Naive thymus-derived CD8-positive, alpha-beta T cell (primary cell): ENCODE measurements around the gene FGFBP1. TPM values are rescaled to one million over a fixed set of nuclear protein-coding genes. Genes with fewer than 3 reads are reported as not detected.

Experiments
- ATAC-seq, 2 donors: fragments of 150-1000 bp; cut with Tn5 transposase in 1 of 2; sonication (Bioruptor Pico), chemical (Tn5 transposase) in 1 of 2; 1 replicate in 1 of 2; 2 replicates in 1 of 2; pipeline ENCODE4 v1.10.0; 2021; ENCODE audit warnings: mild to moderate bottlenecking in 2 of 2, moderate library complexity in 2 of 2
- POLR2A ChIA-PET: fragments of 350-600 bp; sonication (Branson Sonifier 250); formaldehyde crosslinking; loops from one replicate; lab custom pipeline; 2021; ENCODE audit warnings: antibody characterized with exemption; lab: Charles Lee
- DNase-seq, 10 donors: peaks; one replicate each; pipeline versions ENCODE4 v3.0.0 to v3.0.0-alpha.2; 2020 to 2022
- H3K27ac Mint-ChIP-seq, 10 donors: one replicate each; pipeline ENCODE4 v1.8.0; 2020 to 2022; ENCODE audit warnings: mild to moderate bottlenecking in 10 of 10, mixed read lengths in 10 of 10, moderate library complexity in 4 of 10, inconsistent platforms in 1 of 10
- H3K27me3 Mint-ChIP-seq, 5 donors: one replicate each; pipeline ENCODE4 v1.8.0; 2021 to 2022; ENCODE audit warnings: mixed read lengths in 5 of 5
- H3K36me3 Mint-ChIP-seq, 3 donors: one replicate each; pipeline ENCODE4 v1.8.0; 2020 to 2022; ENCODE audit warnings: mixed read lengths in 3 of 3, mild to moderate bottlenecking in 2 of 3, inconsistent platforms in 1 of 3
- H3K4me1 Mint-ChIP-seq, 4 donors: one replicate each; pipeline ENCODE4 v1.8.0; 2021 to 2022; ENCODE audit warnings: mixed read lengths in 4 of 4
- H3K4me3 Mint-ChIP-seq, 10 donors: one replicate each; pipeline ENCODE4 v1.8.0; 2020 to 2022; ENCODE audit warnings: mild to moderate bottlenecking in 10 of 10, mixed read lengths in 10 of 10, moderate library complexity in 6 of 10, inconsistent platforms in 1 of 10
- H3K9me3 Mint-ChIP-seq, 9 donors: one replicate each; pipeline ENCODE4 v1.8.0; 2020 to 2022; ENCODE audit warnings: mixed read lengths in 9 of 9, mild to moderate bottlenecking in 3 of 9, inconsistent platforms in 1 of 9, moderate library complexity in 1 of 9
- polyA plus RNA-seq, 3 donors: library from polyadenylated mRNA; unstranded; fragments of 300-500 nt; fragmentation: Illumina TruSeq; gene quantifications; one replicate each; pipeline ENCODE4 v1.2.3, GENCODE V29; 2021
- total RNA-seq, 8 experiments: library from RNA in 2 of 8; stranded (reverse) in 2 of 8; gene quantifications; one replicate each; pipeline ENCODE4 v1.2.3 and lab custom pipeline; 2021 to 2026

The FGFBP1 gene
- total and polyA plus RNA-seq, 5 experiments from 2014 or later, result not detected

DNA sequence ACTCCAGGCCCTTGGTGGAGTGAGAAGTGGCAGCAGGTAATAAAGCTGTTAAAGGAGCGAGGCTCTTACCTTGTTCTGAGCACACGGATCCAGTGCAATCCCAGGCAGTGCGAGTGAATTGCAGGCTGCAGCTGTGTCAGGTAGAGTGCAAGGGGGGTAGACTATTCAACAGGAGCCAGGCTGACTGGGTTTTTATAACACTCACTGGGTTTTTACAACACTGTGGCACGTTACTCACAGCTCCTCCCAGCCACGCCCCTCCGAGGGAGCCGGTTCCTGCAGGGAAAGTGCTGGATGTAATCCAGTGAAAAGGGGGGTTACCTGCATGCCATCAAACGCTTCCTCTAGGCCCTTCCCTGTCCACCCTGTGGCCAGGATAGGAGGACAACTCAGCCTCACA lies 358 bp downstream of the FGFBP1 start:
- H3K9me3 Mint-ChIP-seq, result no peaks in the 10 kb centered on the region
- POLR2A ChIA-PET, result no interaction called here
- no peak overlapping the region for H3K4me3 Mint-ChIP-seq
- no peaks in the 10 kb centered on the region for H3K4me1 Mint-ChIP-seq
- peak overlapping the region in 1 of 10 donors; percentile 9 for H3K27ac Mint-ChIP-seq
- no peaks in the 10 kb centered on the region for H3K36me3 Mint-ChIP-seq
- peaks cover 0 to 14% (median 12%) of the 10 kb centered on the region in 5 donors for H3K27me3 Mint-ChIP-seq
- DNase-seq (no peak), ATAC-seq (no peak)

DNA sequence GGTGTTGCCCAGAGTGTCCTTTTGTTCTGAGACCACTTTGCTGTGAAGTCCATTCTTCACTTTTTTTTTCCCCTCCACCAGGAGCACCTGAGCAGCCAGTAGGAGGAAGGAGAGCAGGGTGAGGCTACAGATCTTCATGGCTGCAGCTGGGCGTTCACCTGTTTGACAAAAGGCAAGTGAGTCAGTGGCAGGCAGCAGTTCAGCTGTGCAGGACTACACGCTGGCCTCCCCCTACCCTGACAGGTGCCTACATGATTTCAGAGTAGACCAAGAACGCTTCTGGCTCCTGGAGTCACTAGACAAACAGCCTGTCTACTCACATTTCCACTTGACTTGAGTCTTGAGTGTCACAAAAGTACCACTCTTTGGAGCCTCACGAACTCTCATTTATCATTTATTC lies 2.0 kb downstream of the FGFBP1 start:
- no peak overlapping the region for H3K27ac Mint-ChIP-seq
- POLR2A ChIA-PET, result no interaction called here

DNA sequence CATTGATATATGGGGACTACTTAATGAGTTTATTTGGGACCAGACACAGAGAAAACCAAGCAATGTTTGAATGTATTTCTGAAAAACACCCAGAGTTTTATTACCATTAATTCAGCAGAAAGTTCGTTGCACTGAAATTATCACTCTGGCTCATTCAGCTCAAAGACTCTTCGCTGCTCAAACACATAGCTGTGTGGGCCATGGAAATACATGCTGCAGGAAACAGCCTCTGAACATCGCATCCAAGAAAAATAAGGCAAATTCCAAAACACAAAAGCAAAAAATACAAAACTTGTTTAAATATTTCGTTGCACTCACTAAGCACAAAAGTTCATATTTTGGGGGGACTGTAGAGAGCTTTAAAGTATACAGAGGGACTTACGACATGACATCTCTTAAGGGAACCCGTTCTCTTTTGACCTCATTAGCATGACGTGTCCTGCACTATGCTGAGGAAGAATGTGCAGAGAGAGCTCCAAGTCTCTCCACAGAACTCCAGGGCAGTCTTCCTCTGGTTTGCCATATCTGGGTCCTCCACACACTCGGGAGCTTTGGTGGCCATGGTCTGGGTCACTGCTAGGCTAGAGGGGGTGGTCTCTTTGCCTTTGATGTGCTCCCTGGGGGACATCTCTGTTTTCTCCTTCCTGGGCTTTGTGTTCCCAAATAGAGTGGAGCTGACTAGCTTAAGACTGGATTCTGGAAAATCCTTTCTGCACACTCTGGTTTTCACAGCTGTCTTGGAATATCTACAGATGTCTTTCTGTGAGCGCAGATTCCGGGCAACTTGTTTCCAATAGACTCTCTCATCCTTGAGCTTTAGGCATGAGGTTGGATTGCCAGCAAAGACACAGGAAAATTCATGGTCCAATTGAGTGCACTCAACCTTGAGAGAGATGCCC lies 2.8 kb downstream of the FGFBP1 start:
- Mint-ChIP-seq H3K9me3 (no peaks in the 10 kb centered on the region), H3K27ac (no peak overlapping the region), H3K4me1 (peaks cover 0 to 2% (median under 1%) of the 10 kb centered on the region in 4 donors), H3K4me3 (no peak overlapping the region), H3K27me3 (peaks cover 0 to 14% (median 11%) of the 10 kb centered on the region in 5 donors), H3K36me3 (no peaks in the 10 kb centered on the region)
- POLR2A ChIA-PET, result no interaction called here
- DNase-seq (no peak), ATAC-seq (no peak)

More for the DNA sequence above, 2.0 kb downstream of the FGFBP1 start:
- Mint-ChIP-seq H3K9me3 (no peaks in the 10 kb centered on the region), H3K36me3 (no peaks in the 10 kb centered on the region), H3K4me3 (no peak overlapping the region), H3K27me3 (peaks cover 0 to 14% (median 12%) of the 10 kb centered on the region in 5 donors), H3K4me1 (no peaks in the 10 kb centered on the region)
- DNase-seq (no peak), ATAC-seq (no peak)

DNA sequence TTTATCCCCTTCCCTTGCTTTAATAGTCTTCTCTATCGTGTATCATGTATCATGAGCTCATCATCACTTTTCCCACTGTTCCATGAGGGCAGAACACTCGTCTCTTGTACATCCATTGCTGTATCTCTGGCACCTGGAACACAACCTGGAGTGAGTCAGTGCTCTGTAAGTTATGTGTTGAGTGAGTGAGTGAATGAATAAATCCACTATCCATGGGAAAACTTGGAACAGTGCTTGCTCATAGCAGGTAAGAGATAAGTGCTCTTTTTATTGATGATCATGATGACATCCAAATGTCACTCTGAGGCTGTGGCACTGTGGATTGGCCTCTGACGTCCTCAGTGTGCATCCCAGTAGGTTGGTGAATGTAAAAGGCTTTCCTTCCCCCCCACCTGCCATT lies 4.3 kb downstream of the FGFBP1 start:
- Mint-ChIP-seq H3K27me3 (peaks cover 0 to 11% (median 4%) of the 10 kb centered on the region in 5 donors), H3K4me1 (peaks cover 0 to 6% (median 3%) of the 10 kb centered on the region in 4 donors), H3K4me3 (no peak overlapping the region), H3K27ac (no peak overlapping the region), H3K9me3 (no peaks in the 10 kb centered on the region), H3K36me3 (no peaks in the 10 kb centered on the region)
- POLR2A ChIA-PET, result no interaction called here
- DNase-seq (no peak), ATAC-seq (no peak)

DNA sequence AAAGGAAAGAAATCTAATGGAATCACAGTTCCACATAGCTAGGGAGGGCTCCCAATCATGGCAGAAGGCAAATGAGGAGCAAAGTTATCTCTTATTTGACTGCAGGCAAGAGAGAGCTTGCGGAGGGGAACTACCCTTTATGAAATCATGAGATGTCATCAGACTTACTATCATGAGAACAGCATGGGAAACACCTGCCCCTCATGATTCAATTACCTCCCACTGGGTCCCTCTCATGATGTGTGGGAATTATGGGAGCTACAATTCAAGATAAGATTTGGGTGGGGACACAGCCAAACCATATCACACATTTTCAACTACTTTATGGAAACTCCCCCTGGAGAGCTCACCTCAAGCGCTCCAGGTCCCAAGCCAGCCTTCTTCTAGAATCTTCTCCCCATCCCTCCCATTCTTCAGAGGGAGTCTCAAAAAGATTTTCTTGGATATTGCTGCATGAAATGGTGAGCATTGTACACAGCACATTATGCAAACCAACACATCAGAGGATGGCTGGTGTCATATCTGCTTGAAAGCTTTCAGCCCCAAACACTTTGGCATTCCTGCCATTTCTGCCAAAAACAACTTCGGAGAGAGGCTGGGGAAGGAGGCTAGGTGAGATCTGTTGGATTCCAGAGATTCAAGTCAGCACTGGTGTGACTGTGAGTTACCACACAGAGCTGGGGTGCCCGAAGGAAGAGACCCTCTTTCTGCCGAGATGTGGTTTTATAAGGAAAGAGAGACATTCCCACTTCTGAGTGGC lies 6.9 kb downstream of the FGFBP1 start:
- H3K27ac Mint-ChIP-seq, result no peak overlapping the region
- H3K27me3 Mint-ChIP-seq, result peaks cover 0 to 8% (median 4%) of the 10 kb centered on the region in 5 donors
- H3K4me1 Mint-ChIP-seq, result peaks cover 0 to 6% (median 3%) of the 10 kb centered on the region in 4 donors
- no peak overlapping the region for H3K4me3 Mint-ChIP-seq
- ATAC-seq, result no peak
- no peak for DNase-seq
- POLR2A ChIA-PET, result no interaction called here
- no peaks in the 10 kb centered on the region for H3K36me3 Mint-ChIP-seq
- no peaks in the 10 kb centered on the region for H3K9me3 Mint-ChIP-seq

DNA sequence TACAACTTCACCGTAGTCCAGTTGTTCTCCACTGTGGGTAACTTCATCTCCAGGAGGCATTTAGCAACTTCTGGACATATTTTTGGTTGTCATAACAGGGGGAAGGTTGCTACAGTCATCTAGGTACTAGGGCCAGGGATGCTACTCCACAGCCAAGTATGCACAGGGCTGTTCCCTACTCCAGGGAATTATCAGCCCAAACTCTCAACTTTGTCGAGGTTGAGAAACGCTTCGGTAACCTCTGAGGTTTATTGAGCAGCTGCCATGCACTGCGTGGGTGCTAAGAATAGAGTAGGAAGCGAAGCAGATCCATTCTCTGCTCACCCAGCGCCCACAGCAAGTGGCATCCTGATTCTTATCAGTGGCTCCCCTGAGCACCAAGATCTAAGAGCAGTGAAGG lies 8.2 kb downstream of the FGFBP1 start:
- H3K4me3 Mint-ChIP-seq, result no peak overlapping the region
- H3K27me3 Mint-ChIP-seq, result peaks cover 0 to 7% (median 4%) of the 10 kb centered on the region in 5 donors
- no peak for ATAC-seq
- no peaks in the 10 kb centered on the region for H3K9me3 Mint-ChIP-seq
- H3K27ac Mint-ChIP-seq, result no peak overlapping the region
- POLR2A ChIA-PET, result no interaction called here
- peaks cover 0 to 6% (median 3%) of the 10 kb centered on the region in 4 donors for H3K4me1 Mint-ChIP-seq
- no peak for DNase-seq
- H3K36me3 Mint-ChIP-seq, result no peaks in the 10 kb centered on the region

DNA sequence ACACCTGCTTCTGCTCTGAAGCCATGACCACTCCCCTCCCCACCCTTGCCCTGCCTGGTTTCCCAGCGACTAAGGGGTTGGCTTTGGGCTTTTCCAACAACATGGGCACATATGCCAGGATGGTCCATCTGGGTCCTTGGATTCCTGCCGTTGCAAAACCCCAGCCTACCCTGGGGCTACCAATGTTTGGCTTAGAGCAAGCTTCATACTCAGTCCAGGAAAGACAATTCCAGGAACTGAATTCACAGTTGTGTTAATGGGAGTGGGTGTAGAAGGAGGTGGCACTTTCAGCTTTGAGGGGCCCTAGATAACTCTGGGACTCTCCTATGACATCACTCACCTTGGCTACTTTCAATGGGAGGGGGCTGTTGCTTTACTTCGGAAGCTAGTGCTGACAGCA lies 9.0 kb downstream of the FGFBP1 start:
- H3K27ac Mint-ChIP-seq, result no peak overlapping the region
- no peaks in the 10 kb centered on the region for H3K36me3 Mint-ChIP-seq
- no peaks in the 10 kb centered on the region for H3K9me3 Mint-ChIP-seq
- ATAC-seq (no peak), DNase-seq (no peak)
- H3K27me3 Mint-ChIP-seq, result peaks cover 0 to 5% (median under 1%) of the 10 kb centered on the region in 5 donors
- POLR2A ChIA-PET, result no interaction called here
- no peak overlapping the region for H3K4me3 Mint-ChIP-seq
- H3K4me1 Mint-ChIP-seq, result peaks cover 0 to 6% (median 3%) of the 10 kb centered on the region in 4 donors

DNA sequence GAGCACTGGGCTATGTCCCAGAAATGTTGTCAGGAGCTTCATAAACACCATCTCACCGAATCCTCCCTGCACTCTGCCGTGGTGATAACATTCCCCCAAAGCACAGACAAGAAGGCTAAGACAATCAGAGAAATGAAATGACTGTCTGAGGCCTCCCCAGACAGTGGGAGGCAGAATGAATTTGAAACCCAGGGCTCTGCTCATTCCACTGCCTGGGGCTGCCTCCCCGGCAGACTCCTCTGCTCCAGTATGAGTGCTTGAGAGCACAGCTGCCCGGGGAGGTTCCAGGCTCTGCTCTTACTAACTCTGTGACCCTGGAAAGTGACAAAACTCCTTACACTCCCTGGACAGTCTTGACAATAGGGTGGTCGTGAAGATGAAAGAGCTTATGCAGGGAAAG lies 9.7 kb downstream of the FGFBP1 start:
- DNase-seq, result no peak
- ATAC-seq, result no peak
- no peaks in the 10 kb centered on the region for H3K36me3 Mint-ChIP-seq
- H3K27ac Mint-ChIP-seq, result no peak overlapping the region
- peaks cover 0 to 6% (median 3%) of the 10 kb centered on the region in 4 donors for H3K4me1 Mint-ChIP-seq
- POLR2A ChIA-PET, result no interaction called here
- H3K4me3 Mint-ChIP-seq, result no peak overlapping the region
- peaks cover 0 to 5% (median 0%) of the 10 kb centered on the region in 5 donors for H3K27me3 Mint-ChIP-seq
- H3K9me3 Mint-ChIP-seq, result no peaks in the 10 kb centered on the region

DNA sequence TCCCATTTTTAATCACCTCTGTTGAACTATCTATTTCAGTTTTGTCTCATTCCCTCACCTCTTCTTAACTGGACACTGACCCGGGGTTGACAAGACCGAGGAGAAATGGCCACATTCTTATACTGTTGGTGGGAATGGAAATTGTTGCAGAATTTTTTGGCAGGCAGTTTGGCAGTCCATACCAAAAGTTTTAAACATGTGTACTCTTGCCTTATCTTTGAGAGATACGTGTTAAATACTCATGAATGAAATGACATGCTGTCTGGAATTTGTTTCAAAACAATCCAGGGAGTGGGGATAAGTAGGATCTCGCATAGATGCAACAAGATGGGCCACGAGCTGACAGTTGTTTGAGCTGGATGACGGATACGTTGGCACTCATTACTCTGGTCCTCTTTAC lies 12.1 kb downstream of the FGFBP1 start:
- POLR2A ChIA-PET, result no interaction called here
- no peak for DNase-seq
- Mint-ChIP-seq H3K27me3 (peaks cover 0 to 3% (median 0%) of the 10 kb centered on the region in 5 donors), H3K4me1 (peaks cover 0 to 6% (median 3%) of the 10 kb centered on the region in 4 donors), H3K36me3 (no peaks in the 10 kb centered on the region), H3K4me3 (no peak overlapping the region), H3K9me3 (no peaks in the 10 kb centered on the region), H3K27ac (no peak overlapping the region)
- no peak for ATAC-seq

DNA sequence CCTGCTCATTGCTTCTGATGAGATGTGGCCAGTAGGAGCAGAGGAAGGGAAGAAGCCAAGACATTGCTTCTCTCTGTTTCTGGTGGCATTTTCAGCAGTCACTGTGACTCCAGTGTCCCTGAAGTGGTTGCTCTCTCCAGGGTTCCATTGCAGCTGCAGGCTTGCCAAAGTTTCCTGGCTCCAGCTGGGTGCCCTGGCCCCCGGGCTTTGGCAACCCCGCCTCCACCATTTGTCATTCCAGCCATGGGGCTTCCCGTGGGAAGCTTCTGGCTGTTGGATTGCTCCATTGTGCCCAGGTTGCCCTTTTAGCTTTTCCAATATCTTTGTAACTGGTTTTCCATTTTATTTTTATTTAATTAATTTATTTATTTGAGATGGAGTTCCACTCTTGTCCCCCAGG lies 12.7 kb downstream of the FGFBP1 start:
- Mint-ChIP-seq H3K27ac (no peak overlapping the region), H3K27me3 (peaks cover 0 to 3% (median 0%) of the 10 kb centered on the region in 5 donors), H3K9me3 (no peaks in the 10 kb centered on the region), H3K4me1 (peaks cover 0 to 5% (median 2%) of the 10 kb centered on the region in 4 donors), H3K4me3 (no peak overlapping the region), H3K36me3 (no peaks in the 10 kb centered on the region)
- ATAC-seq (no peak), DNase-seq (no peak)
- POLR2A ChIA-PET, result no interaction called here

DNA sequence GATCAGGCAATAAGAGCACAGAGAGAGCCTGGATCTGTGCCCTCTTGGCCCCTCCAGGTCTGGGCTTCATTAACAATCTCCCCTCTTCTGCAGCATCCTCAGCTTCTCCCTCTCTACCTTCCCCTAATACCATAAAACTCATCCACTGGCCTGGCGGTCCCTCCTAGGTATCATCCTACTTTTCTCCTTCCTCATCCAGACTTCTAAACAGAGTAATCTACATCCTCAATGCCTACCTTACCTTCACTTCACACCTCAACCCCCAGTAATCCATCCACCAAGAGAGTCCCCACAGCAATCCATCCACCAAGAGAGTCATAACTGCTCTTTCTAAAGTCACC lies 17.0 kb downstream of the FGFBP1 start:
- Mint-ChIP-seq H3K4me1 (no peaks in the 10 kb centered on the region), H3K27ac (no peak overlapping the region), H3K4me3 (no peak overlapping the region), H3K36me3 (no peaks in the 10 kb centered on the region), H3K27me3 (peaks cover 5 to 19% (median 12%) of the 10 kb centered on the region in 5 donors), H3K9me3 (peaks cover 0 to 2% (median 0%) of the 10 kb centered on the region in 9 donors)
- POLR2A ChIA-PET, result no interaction called here
- no peak for DNase-seq
- ATAC-seq, result no peak

DNA sequence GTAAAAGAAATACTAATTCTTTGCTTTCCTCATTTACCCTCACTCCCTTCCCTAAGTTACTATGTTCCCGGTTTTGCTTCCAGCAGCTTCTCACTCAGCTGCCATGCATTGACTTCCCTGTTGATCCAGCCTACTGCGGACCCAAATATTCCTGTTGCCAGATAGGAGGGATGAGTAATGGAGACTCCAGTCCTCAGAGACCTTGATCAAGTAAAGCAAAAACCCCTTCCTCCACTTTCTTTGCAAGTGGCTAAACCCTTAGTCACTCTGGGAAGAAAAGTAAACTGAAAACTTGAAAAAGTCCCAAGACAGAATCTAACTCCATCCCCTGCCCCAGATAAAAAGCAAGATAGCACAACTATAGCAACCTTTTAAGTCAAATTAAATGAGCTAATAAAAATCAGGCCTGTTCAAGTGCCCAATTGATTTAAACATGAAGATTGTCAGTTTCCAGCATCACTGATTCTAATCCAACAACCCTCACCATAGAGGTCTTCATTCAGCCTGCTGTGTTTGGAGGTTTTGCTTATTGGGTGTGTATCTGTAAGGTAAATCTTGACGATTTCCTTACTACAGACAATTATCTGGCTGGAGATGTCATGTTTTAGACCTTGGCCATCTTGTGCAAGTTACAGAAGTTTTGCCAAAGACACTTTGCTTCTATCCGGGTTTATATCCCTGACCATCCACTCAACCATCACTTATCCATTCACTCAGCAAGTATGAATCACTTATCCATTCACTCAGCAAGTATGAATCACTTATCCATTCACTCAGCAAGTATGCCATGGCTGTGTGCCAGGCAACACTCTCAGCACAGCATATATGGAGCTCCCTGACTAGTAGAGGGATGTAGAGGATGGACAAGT lies 17.6 kb downstream of the FGFBP1 start:
- peaks cover 0 to 5% (median 2%) of the 10 kb centered on the region in 9 donors for H3K9me3 Mint-ChIP-seq
- H3K27ac Mint-ChIP-seq, result no peak overlapping the region
- H3K27me3 Mint-ChIP-seq, result peaks cover 5 to 19% (median 12%) of the 10 kb centered on the region in 5 donors
- POLR2A ChIA-PET, result no interaction called here
- peaks cover 0 to 2% (median 1%) of the 10 kb centered on the region in 3 donors for H3K36me3 Mint-ChIP-seq
- no peaks in the 10 kb centered on the region for H3K4me1 Mint-ChIP-seq
- ATAC-seq, result no peak
- no peak for DNase-seq
- no peak overlapping the region for H3K4me3 Mint-ChIP-seq
